Body of pancreas (tissue), 4 donors: ENCODE data around the gene MCAM.

Experiments
- CTCF ChIP-seq, 7 experiments: fragments of 450-650 bp in 4 of 7; fragments of 200-600 bp in 3 of 7; sonication (generic) in 3 of 7; IDR thresholded peaks; one replicate each; pipeline ENCODE4 v1.5.1; 2016 to 2019; ENCODE audit warnings: antibody characterized with exemption in 7 of 7
- POLR2A ChIP-seq, 3 donors: fragments of 450-650 bp; IDR thresholded peaks; one replicate each; pipeline ENCODE4 v1.6.1; 2016; ENCODE audit warnings: antibody characterized with exemption in 3 of 3, mild to moderate bottlenecking in 2 of 3

- TF ChIP-seq CTCF (IDR thresholded peaks at IDR 0.05), result no peak
- peak in 2 of 3 donors; percentile 13 to 20 for TF ChIP-seq POLR2A (IDR thresholded peaks at IDR 0.05)
Measured at GRCh38 chr11:119361056-119361787, 44.3 kb upstream of the MCAM start.
